GM21515 (cell line): ENCODE data around the gene CNTN5.
A peak's percentile ranks its signal among the peaks of the same experiment; 100 is the strongest.

ENCODE experiments used
- ATAC-seq: cut with Tn5 transposase; IDR thresholded peaks from one replicate; pipeline ENCODE4 v1.9.1; 2021; ENCODE audit not compliant: unreplicated experiment

CNTN5 gene

DNA sequence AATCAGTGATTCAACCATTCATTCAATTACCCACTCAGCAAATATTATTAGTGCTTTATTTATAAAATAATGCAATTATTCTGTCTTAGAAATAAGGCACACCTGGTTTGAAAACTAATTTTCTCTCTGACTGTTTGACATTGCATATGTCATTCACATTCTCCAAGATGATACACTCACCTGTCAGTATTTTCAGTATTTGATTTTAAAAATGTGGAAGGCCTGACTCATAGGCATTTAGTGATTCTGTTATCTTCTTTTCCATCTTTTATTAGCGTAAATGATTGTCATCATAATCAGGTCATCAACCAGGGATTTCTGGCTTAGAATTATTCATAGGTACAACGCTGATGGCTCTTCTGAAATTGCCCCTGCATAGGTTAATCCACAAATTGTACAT is 480.9 kb downstream of the CNTN5 start:
- ATAC-seq: no peak

DNA sequence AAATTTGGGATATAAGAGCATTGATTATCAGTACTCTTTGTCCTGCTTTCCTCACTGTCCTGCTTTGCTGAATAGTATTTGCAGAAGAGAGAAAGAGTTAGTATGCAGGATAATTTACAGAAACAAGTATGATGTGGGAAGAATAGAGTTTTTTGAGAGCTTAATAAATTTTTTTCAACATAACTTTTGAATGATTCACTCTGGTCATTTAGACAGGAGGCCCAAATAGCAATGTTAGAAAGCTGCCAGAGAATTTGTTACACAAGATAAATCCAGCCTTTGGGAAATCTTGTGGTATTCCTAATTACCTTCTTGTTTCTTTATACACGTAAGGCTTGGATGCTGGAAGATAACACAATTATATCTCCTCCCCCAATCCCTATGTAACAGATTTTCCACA is 484.6 kb downstream of the CNTN5 start:
- ATAC-seq: no peak

DNA sequence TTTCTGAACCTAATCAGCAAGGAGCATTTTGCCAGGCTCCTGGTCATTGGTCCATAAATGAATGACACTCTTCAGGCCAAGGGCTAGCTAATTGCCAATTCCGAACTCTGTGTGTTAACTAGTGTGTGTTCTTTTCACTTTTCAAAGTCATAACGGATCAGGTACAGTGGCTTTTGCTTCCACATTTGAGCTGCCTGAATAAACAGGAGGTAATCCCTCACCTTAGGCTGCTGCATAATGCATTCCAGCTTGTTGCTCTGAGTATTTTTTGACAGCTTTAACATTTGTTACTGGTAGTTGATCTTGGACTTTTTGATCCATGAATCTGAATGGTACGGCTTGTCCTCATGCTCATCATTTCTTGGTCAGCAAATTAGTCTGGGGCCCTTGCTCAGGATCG is 485.1 kb downstream of the CNTN5 start:
- no peak for ATAC-seq

DNA sequence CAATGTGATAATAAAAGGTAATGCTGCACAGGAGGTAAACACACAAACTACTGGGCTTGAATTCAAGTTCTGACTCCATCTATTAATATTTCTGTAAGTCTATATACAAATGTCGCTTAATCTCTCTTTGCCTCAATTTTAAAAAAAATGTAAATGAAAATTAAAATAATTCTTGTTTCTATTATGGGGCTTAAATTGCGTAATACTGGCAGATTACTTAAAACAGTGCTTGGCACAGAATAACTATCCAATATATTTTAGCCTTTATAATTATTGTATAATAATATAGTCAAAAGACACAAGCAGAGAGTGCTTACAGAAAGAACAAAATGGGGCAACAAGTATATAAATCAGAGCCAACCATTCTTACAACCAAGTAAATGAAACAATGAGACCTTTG is 489.1 kb downstream of the CNTN5 start:
- no peak for ATAC-seq

DNA sequence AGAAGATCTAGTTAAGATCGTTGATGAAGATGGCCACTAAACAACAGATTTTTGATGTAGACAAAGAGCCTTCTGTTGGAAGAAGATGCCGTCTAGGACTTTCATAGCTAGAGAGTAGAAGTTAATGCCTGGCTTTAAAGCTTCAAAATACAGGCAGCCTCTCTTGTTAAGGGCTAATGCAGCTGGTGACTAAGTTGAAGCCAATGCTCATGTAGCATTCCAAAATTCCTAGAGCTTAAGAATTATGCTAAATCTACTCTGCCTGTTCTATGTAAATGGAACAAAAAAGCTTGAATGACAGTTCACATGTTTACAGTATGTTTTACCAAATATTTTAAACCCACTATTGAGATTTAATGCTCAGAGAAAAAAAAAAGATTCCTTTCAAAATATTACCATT is 492.6 kb downstream of the CNTN5 start:
- no peak for ATAC-seq

DNA sequence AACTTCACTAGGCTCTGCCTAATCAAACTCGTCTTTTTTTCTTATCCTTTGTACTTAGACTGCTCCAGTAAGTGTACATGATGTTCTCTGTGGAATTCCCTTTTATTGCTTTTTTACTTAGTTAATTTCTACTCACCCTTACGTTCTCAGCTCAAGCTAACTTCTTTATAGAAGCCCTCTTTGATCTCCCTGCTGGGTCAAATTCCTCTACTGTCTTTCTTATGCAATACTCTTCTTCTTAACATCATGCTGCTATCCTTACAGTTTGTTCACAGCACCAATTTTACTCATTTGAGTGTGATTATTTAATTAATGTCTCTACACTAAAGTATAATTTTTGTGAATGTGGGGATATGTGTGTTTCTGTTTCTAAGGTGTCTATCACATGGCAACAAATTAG is 498.3 kb downstream of the CNTN5 start:
- no peak for ATAC-seq

DNA sequence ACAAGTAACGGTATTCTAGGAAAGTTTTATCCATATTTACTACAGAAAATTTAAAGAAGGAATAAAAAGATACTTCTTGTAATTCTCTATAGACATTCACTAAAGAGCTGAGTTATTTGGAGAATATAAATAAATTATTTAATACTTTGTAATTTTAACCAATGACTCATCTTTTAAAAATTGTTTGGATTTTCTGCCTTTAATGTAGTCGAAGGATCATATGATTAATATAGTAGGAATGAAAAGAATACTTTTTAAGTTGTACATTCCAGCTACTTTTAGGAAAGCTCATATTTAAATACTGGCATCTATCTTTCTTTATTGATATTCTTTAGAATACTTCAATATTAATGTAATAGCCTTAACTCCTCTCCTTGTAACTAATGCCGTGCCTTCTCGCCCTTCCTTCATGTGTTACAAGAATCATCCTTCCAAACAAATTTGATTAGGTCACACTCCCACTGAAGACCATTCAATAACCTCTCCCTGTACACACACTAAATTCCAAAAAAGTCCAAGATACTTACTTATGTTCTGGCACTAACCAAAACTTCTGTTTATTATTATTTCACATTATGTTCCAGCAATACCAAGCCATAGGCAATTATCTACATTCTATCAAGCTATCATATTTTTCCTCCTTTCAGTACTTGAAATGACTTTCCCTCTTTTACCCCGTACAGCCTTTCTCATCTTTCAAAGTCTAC is 501.9 kb downstream of the CNTN5 start:
- no peak for ATAC-seq

DNA sequence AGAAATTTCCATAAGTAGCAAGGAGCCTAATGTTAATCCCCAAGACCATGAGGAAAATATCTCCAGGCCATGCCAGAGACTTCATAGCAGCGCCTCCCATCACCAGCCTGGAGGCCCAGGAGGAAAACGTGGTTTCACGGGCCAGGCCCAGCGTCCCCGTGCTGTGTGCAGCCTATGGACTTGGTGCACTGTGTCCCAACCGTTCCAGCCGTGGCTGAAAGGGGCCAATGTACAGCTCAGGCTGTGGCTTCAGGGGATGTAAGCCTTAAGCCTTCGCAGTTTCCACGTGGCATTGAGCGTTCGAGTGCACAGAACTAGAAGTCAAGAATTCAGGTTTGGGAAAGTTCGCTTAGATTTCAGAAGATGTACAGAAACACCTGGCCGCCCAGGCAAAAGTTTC is 510.7 kb downstream of the CNTN5 start:
- ATAC-seq: no peak

DNA sequence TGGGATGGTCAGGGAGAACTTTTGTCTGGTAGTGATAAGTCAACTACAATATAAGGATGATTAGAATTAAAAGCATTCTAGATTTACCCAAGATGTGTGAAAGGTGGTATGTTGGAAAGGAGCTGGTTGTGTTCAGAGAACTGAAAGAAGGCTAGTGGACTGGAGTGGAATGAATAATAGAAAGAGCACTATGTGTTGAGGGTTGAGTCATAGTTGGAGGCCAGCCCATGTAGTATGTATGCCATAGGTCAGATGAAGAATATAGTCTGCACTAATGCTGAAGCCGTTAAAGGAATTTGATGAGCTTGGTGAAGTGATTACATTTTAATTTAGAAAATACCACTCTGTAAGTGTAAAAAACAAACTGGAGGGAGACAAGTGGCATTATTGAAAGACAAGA is 514.1 kb downstream of the CNTN5 start:
- ATAC-seq: no peak

DNA sequence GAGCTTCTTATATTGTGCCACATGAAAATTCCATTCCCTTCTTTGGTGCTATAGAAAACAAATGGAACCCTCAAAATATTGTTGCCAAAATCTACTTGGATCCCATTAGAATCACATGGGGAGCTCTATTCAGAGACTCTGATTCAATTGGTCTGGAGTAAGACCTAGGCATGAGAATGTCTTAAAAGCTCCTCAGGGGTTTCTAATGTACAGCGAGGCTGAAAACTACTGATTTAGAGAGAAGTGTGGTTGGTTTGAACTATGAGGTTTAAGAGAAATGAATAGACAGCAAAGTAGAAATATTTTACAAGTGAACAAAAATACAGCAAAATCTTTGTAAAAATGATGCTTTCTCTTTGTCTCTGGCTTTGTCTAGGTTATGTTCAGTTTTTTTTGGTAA is 514.7 kb downstream of the CNTN5 start:
- ATAC-seq: peak; percentile 59

DNA sequence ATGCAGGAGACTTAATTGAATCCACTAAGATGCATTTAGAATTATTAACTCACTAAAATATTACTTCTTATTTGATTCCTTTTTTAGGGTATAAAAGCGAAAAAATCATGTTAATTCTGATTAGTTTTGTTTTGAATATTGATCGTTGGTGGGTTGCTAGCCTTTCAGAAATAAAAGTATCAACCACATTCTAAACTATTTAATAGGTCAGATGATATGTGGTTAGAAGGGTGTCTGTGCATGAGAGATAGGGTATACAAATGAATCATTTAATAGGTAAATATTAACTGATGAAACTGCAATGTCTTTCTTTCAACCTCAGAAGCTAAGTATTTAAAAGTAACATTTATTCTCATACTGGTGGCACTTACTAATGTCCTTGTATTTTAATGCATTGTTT is 515.1 kb downstream of the CNTN5 start:
- ATAC-seq: peak; percentile 57

DNA sequence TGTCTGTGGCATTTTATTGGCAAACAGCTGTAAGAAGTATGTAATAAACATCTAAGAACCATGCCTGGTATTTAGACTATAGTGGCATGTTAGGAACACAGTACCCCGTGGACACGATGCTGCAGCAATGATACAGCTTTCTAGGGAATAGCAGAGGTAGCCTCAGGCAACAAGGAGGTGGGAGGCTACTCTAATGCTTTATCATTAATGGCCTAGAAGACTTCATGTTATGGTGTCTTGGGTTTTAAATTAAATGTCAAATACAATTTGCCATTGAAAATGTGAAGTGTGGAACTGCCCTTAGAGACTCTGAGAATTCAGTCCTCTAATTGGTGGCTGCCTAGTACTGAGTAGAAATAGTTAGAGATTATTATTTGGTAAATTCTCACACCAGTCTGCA is 516.9 kb downstream of the CNTN5 start:
- ATAC-seq: no peak

DNA sequence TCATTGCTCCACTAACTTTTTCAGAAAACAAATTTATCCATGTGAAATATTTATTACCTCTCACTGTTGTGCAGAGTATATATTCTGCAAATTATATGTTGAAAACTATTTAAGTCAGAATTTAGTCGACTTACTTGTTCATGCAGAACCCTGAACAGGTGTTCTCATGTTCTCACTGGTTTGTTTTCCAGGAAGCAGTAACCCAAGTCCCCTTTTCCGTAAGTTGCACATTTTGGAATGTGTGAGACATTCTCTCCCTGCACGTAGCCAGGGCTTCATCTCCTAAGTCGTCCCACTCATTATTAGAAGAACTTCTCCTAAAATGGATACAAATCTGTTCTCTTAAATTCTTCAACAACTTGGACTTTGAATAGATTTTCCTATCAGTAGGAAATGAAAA is 524.9 kb downstream of the CNTN5 start:
- ATAC-seq: no peak

DNA sequence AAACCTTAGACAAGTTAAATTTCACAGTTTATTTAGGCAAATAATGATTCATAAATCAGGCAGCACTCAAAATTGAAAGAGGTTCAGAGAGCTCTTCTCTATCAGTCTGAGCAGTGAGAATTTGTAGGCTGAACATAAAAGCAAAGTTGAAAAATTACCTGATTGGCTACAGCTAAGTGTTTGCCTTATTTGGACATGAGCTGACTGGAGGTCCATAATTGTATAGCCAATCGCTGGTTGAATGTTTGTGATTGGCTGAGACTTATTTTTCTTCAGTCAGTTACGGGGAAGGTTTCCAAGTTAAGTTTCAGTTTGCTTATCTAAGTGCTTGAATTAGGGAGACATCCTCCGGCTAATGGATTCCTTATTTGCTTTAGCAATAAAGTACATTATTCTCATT is 527.5 kb downstream of the CNTN5 start:
- no peak for ATAC-seq

DNA sequence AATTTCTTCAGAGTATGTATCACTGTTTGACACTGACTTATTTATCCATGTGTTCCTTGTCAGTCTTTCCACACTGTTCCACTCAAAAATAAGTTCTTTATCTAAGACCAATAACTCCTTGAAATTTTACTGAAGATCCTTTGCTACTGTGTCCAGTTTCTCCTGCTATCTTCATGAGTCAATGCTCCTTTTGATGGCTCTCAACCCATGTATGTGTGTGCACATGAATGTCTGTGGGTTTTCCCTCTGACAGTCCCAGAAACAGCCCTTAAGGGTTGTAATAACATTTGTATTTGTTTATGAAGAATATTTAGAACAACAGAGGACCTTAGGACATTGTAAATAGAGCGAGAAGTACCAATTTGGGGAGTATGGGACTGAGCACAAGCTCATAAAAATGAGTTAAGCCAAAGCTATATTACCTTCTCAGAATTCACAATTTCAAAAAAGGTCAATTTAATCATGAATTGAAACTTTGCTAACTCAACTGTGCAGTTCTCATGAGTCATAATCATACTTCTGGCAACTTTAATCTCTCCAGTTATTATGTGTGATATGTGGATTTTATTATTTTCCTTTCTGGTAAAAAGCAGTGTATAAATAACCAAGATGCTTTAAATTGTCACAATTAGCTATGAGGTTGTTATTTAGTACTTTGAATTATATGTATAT is 533.6 kb downstream of the CNTN5 start:
- no peak for ATAC-seq

DNA sequence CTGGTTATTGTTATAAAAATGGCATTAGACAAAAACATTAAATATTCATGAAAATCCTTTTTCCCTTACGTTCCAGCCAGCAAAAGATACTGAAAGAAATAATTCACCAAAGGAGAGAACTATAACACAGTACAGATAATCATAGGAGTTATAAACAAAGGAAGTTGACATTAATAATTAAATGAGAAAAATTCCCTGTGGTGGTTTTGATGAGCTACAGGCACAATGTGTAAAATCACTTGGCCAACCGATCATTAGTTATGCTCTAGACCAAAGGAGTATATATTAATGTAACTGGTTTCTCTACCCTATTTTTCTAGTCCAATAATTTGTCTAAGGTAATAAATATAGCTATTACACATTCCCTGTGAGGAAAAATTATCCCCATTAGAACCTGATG is 534.7 kb downstream of the CNTN5 start:
- no peak for ATAC-seq

DNA sequence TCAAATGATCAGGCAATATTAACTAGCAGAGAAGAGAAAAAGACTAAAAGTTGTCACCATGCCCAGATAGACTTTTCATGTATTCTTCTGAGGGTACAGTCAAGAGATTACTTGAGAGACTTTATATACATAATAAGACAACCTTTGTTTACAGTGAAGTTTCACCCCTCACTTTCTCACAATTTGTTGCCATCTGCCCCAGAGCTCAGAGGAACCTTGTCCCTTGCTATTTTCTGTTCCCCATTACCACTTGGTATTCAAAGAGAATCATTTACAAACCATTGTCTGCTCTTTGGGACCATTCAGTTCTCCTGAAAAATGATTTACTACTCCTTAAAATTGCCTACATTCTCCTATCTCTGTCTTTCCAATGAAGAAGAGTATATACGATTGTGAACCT is 544.6 kb downstream of the CNTN5 start:
- ATAC-seq: no peak

DNA sequence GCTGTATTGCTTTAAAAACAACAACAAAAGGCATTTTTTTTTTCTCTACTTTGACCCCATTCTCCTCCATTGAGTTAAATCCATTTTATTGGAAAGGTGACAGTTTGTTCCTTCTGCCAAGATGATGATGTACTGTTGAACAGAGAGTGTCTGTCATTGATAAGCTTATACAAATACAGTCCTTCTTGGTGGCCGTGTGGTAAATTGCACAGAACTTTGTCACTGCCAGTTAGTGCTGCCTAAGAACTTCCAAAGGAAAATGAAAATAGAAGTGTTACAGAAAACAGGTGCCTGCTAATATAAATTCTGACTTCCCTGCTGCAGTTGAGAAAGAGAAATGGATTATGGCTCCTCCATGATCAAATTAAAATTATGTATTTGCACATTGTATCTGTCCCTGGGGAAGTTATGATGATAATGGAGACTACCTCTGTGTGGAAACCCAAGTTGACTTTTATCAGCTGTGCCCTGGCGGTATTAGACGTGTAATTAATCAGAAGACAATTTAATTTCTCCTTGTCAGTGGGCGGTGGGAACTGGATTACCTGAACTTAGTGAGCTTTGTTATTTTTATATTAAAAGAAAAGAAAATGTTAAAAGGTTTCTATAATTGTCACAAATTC is 546.7 kb downstream of the CNTN5 start:
- ATAC-seq: no peak

DNA sequence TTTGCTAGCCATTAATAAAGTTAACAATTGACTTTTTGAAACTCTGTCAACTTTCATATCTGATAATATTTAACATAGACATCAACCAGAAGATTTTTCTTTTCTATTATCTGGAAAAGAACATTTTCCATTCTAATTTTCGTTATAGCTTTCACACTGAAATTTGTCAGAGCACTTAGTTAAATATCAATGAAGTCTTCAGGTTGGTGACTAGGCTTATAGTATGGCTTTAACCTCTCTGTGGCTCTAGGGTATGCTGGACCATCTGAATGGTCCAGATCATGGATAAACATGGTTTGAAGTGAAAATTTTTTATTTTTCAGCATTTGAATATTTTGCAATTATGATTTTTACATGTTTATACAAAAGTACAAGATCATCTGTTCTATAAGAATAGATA is 548.1 kb downstream of the CNTN5 start:
- no peak for ATAC-seq

DNA sequence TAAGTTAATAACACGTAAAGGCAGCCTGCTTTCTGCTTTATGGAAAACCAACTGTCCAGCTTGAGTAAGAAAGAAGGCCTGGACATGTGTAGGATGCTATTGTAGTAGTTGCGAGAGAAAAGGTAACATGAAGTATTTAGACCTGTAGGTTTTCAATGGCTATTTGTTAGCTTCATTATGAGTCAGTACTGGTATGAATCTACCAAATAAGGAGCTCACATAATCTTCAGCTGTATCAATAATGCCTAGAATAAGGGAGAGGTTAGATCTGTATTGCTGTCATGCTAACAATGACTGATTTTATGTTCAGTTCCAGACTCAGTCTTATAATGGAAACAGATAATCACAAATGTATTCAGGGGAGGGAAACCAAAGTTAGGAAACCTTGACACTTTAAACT is 550.3 kb downstream of the CNTN5 start:
- ATAC-seq: no peak

DNA sequence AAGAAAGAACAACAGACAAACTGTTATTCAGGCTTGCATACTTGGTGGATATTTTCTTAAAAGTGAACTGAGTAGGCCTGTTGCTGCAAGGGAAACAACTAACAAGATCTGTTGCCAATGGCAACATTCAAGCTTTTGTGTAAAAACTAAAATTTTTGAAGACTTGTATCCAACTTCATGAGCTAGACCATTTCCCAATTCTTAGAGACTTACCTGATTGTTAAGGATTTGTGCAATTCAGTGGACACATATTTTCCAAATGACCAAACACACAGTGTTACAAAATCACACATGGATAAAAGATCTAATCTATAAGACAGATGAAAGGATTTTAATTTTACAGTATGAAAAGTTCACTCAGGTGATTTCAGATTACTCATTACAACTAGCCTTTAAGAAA is 564.1 kb downstream of the CNTN5 start:
- no peak for ATAC-seq

DNA sequence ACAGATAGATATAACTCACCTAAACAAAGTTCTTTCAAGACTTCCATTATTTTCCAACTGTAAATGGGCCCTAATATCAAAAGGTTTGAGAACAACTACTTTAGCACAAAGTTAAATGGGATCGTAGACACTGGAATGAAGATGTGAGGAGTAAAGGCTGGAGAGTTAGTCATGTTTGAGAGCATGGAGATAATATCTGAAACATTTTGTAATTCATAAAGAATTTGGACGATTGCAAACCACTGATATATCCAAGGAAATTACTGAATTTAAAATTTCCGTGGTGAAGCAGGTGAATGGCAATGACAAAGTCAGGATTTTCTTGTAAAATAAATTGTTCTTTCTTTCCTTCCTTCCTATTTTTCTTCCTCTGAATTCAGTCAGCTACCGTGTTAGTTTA is 564.9 kb downstream of the CNTN5 start:
- no peak for ATAC-seq

DNA sequence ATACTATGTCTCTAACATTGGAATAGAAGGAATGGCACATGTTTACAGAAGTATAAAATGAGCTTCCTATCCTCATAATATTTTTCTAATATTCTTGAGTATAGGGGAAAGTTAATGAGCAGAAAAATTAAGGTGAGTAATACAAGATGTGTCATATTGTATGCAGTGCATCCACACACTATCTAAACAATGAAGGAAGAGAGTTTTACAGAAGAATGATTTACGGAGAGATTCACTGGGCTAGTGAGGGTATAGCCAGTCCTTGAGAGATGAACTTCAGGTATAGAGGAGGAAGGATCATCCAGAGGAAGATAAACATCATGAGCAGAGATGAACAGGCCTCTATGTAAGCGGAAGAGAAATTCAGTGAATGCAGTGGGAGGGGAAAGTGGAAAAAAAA is 569.0 kb downstream of the CNTN5 start:
- ATAC-seq: no peak
